GM19328 (cell line): ENCODE results near the gene OR51G2.
"Not testable (repeated sequence)": the region's sequence is repeated elsewhere in the genome, so short reads cannot be mapped to it uniquely, and the experiment has no call there.

Experiments used
- ATAC-seq: cut with Tn5 transposase; IDR thresholded peaks from one replicate; pipeline ENCODE4 v1.9.1; 2021; ENCODE audit warnings: mild to moderate bottlenecking, moderate library complexity; ENCODE audit not compliant: unreplicated experiment

The OR51G2 gene

GRCh38 chr11:4919250-4919649 lies at the start of gene OR51G2:
Gene OR51G2, minus strand, starts transcription at chr11:4919350. Its CDS starts 3,687 bp downstream, at chr11:4915663.
- ATAC-seq, result no peak

GRCh38 chr11:4962816-4963215 lies 43.7 kb upstream of the OR51G2 start:
- ATAC-seq, result no peak

GRCh38 chr11:4960877-4961276 lies 41.7 kb upstream of the OR51G2 start:
- no peak for ATAC-seq

- no peak for ATAC-seq
Observed at GRCh38 chr11:4957396-4957795, 38.2 kb upstream of the OR51G2 start.

- not testable (repeated sequence) for ATAC-seq
Observed at GRCh38 chr11:4955613-4956012, 36.5 kb upstream of the OR51G2 start, which contains the start of gene OR51A2. Gene OR51A2, minus strand, starts transcription at chr11:4955713. Its CDS starts 0 bp downstream, at chr11:4955713.

GRCh38 chr11:4947505-4947904 lies 28.4 kb upstream of the OR51G2 start, which contains the start of gene OR51A4:
Gene OR51A4, minus strand, starts transcription at chr11:4947605. Its CDS starts 505 bp downstream, at chr11:4947100.
- ATAC-seq, result no peak

GRCh38 chr11:4936745-4937144 lies 17.6 kb upstream of the OR51G2 start:
- ATAC-seq, result no peak

- no peak for ATAC-seq
Observed at GRCh38 chr11:4932751-4933150, 13.6 kb upstream of the OR51G2 start.

GRCh38 chr11:4926608-4927007 lies 7.5 kb upstream of the OR51G2 start:
- ATAC-seq, result no peak

- ATAC-seq, result no peak
Observed at GRCh38 chr11:4924239-4924638, 5.1 kb upstream of the OR51G2 start, which contains the start of gene OR51G1. Gene OR51G1, minus strand, starts transcription at chr11:4924339. Its CDS starts 0 bp downstream, at chr11:4924339.

GRCh38 chr11:4922304-4922703 lies 3.2 kb upstream of the OR51G2 start:
- no peak for ATAC-seq

- ATAC-seq, result no peak
Observed at GRCh38 chr11:4921796-4922195, 2.6 kb upstream of the OR51G2 start.

- no peak for ATAC-seq
Observed at GRCh38 chr11:4916581-4916980, 2.6 kb downstream of the OR51G2 start.

GRCh38 chr11:4903484-4903883 lies 15.7 kb downstream of the OR51G2 start, which contains the start of gene OR51A7:
Gene OR51A7, plus strand, starts transcription at chr11:4903783. Its CDS starts 3,587 bp downstream, at chr11:4907370.
- no peak for ATAC-seq

GRCh38 chr11:4891996-4892640 lies 27.0 kb downstream of the OR51G2 start:
- ATAC-seq, result no peak

- ATAC-seq, result no peak
Observed at GRCh38 chr11:4890279-4890678, 28.9 kb downstream of the OR51G2 start.

- no peak for ATAC-seq
Observed at GRCh38 chr11:4887591-4887990, 31.6 kb downstream of the OR51G2 start.

- ATAC-seq, result no peak
Observed at GRCh38 chr11:4886186-4886585, 33.0 kb downstream of the OR51G2 start.

- no peak for ATAC-seq
Observed at GRCh38 chr11:4884361-4884760, 34.8 kb downstream of the OR51G2 start.

- no peak for ATAC-seq
Observed at GRCh38 chr11:4882543-4882942, 36.6 kb downstream of the OR51G2 start.

GRCh38 chr11:4881860-4882500 lies 37.2 kb downstream of the OR51G2 start, which contains the start of gene OR51T1:
Gene OR51T1, plus strand, starts transcription at chr11:4881900. Its CDS starts 0 bp downstream, at chr11:4881900.
- ATAC-seq, result no peak

GRCh38 chr11:4881188-4881587 lies 38.0 kb downstream of the OR51G2 start:
- ATAC-seq, result no peak
